NT2/D1 (cell line): ENCODE measurements around the gene JCAD.
"Not testable (repeated sequence)": the region's sequence is repeated elsewhere in the genome, so short reads cannot be mapped to it uniquely, and the experiment has no call there.

ENCODE experiments used
- SUZ12 ChIP-seq: IDR thresholded peaks from 2 replicates; pipeline ENCODE4 v1.6.1; 2011; ENCODE audit not compliant: insufficient read length, insufficient read depth; ENCODE audit errors: extremely low read depth
- YY1 ChIP-seq: IDR thresholded peaks from 2 replicates; pipeline ENCODE4 v1.6.1; 2011; ENCODE audit not compliant: insufficient read length, insufficient read depth
- ZNF274 ChIP-seq: IDR thresholded peaks from 2 replicates; pipeline ENCODE4 v1.6.1; 2011; ENCODE audit warnings: mild to moderate bottlenecking, low read depth, low read length

DNA sequence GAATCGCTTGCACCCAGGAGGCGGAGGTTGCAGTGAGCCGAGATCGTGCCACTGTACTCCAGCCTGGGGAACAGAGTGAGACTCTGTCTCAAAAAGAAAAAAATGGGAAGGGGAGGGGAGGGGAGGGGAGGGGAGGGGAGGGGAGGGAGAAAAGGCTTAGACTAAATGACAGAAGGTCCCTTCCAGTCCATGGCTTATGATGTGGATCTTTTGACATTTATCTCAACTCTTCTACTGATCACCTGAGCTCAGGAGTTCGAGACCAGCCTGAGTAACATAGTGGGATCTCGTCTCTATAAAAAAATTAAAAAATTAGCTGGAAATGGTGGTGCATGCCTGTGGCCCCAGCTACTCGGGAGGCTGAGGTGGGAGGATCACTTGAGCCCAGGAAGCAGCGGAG is 34.0 kb downstream of the JCAD start:
- TF ChIP-seq ZNF274, YY1, SUZ12: not testable (repeated sequence)
